Measurements from ENCODE around the gene LRMDA. TPM values are rescaled to one million over a fixed set of nuclear protein-coding genes. Genes with fewer than 3 reads are reported as not detected.

Gene LRMDA
- total and polyA plus RNA-seq, 2 of the 13 experiments (the other 11 are each of a cell fraction or from before 2014, with no cell fraction given): 13.4 to 22.0 TPM

GRCh38 chr10:75733135-75733890 lies 301.9 kb downstream of the LRMDA start (continued):
- peak; percentile 95; the same call in 1 of the 2 replicates for TF ChIP-seq HOMEZ (CRISPR knock-in tag; IDR thresholded peaks at IDR 0.05; ENCODE audit: low read depth)
- no peak; the same call in 1 of the 2 replicates for TF ChIP-seq TCF7L2 (IDR thresholded peaks at IDR 0.05; ENCODE audit: low read depth, low read length)
- no peak for TF ChIP-seq REXO4 (CRISPR knock-in tag; IDR thresholded peaks at IDR 0.05; ENCODE audit: borderline replicate concordance)
- TF ChIP-seq IRX3 (CRISPR knock-in tag; IDR thresholded peaks at IDR 0.05; ENCODE audit: borderline replicate concordance, low read depth): no peak
- no peak for TF ChIP-seq CAMTA2 (CRISPR knock-in tag; IDR thresholded peaks at IDR 0.05; ENCODE audit: borderline replicate concordance)
- TF ChIP-seq ZNF740 (CRISPR knock-in tag; IDR thresholded peaks at IDR 0.05): no peak
- TF ChIP-seq REPIN1 (CRISPR knock-in tag; IDR thresholded peaks at IDR 0.05; ENCODE audit: borderline replicate concordance, low read depth): peak; percentile 93
- peak; percentile 70; the same call in 1 of the 2 replicates for TF ChIP-seq JUN (CRISPR knock-in tag; IDR thresholded peaks at IDR 0.05)
- TF ChIP-seq ZNF598 (CRISPR knock-in tag; IDR thresholded peaks at IDR 0.05; ENCODE audit: borderline replicate concordance): no peak
- no peak for TF ChIP-seq ZHX2 (IDR thresholded peaks at IDR 0.05; ENCODE audit: low read depth)
- no peak for TF ChIP-seq ZHX2 (CRISPR knock-in tag; IDR thresholded peaks at IDR 0.05; ENCODE audit: borderline replicate concordance)
- TF ChIP-seq ZNF281 (CRISPR knock-in tag; IDR thresholded peaks at IDR 0.05; ENCODE audit: borderline replicate concordance): peak; percentile 50; the same call in 1 of the 2 replicates
- TF ChIP-seq ATF3 (CRISPR knock-in tag; IDR thresholded peaks at IDR 0.05): no peak
- no peak for TF ChIP-seq DBP (CRISPR knock-in tag; IDR thresholded peaks at IDR 0.05; ENCODE audit: not compliant biosample characterization)
- peak; percentile 94 for TF ChIP-seq ZMYM4 (CRISPR knock-in tag; IDR thresholded peaks at IDR 0.05)
- TF ChIP-seq ZFP62 (CRISPR knock-in tag; IDR thresholded peaks at IDR 0.05): no peak

All from HepG2 (cell line).